HepG2 (cell line): ENCODE results near the gene ZNF503. TPM values are rescaled to one million over a fixed set of nuclear protein-coding genes. Genes with fewer than 3 reads are reported as not detected.

ENCODE experiments used
- CBX5 ChIP-seq: sonication (generic); formaldehyde crosslinking; IDR thresholded peaks from 2 replicates; pipeline ENCODE4 v1.4.0; 2020; ENCODE audit warnings: missing genetic modification reagents, borderline replicate concordance
- CEBPB ChIP-seq: IDR thresholded peaks from 2 replicates; pipeline ENCODE4 v1.6.1; 2011; ENCODE audit warnings: low read depth, low read length, improper control_type of control experiment, borderline replicate concordance
- FOSL1 ChIP-seq: sonication (generic); formaldehyde crosslinking; IDR thresholded peaks from 2 replicates; pipeline ENCODE4 v1.9.0; 2021; ENCODE audit warnings: missing genetic modification reagents, borderline replicate concordance
- MAFF ChIP-seq: IDR thresholded peaks from 2 replicates; pipeline ENCODE4 v1.6.1; 2011; ENCODE audit warnings: low read depth, low read length, improper control_type of control experiment
- MTA1 ChIP-seq: sonication (generic); formaldehyde crosslinking; IDR thresholded peaks from 2 replicates; pipeline ENCODE4 v1.4.0; 2020; ENCODE audit warnings: missing genetic modification reagents, mild to moderate bottlenecking, borderline replicate concordance
- MYNN ChIP-seq: sonication (generic); formaldehyde crosslinking; IDR thresholded peaks from 2 replicates; pipeline ENCODE4 v1.4.0; 2020; ENCODE audit warnings: mild to moderate bottlenecking, low read depth, missing genetic modification reagents
- SAFB2 ChIP-seq: sonication (generic); formaldehyde crosslinking; IDR thresholded peaks from 2 replicates; pipeline ENCODE4 v1.5.1; 2020; ENCODE audit warnings: missing genetic modification reagents, low read depth, mild to moderate bottlenecking, borderline replicate concordance
- SALL2 ChIP-seq: sonication (generic); formaldehyde crosslinking; IDR thresholded peaks from 2 replicates; pipeline ENCODE4 v1.8.1; 2023; ENCODE audit warnings: mild to moderate bottlenecking, missing genetic modification reagents, inconsistent platforms
- SIN3A ChIP-seq: IDR thresholded peaks from 2 replicates; pipeline ENCODE4 v1.6.1; 2011; ENCODE audit warnings: low read depth, mild to moderate bottlenecking, control low read depth, low read length, borderline replicate concordance
- SNRNP70 ChIP-seq: fragments of 200-400 bp; formaldehyde crosslinking; IDR thresholded peaks from 2 replicates; pipeline ENCODE4 v1.6.1; 2017; ENCODE audit warnings: mild to moderate bottlenecking, low read depth, low read length, moderate library complexity
- TAF15 ChIP-seq: fragments of 200-400 bp; formaldehyde crosslinking; IDR thresholded peaks from one replicate; pipeline ENCODE4 v1.6.1; 2018; ENCODE audit warnings: mild to moderate bottlenecking, low read depth, low read length; ENCODE audit not compliant: poor library complexity, severe bottlenecking
- ZBTB1 ChIP-seq: sonication (generic); formaldehyde crosslinking; IDR thresholded peaks from 2 replicates; pipeline ENCODE4 v1.4.0; 2020; ENCODE audit warnings: missing genetic modification reagents, borderline replicate concordance
- ZFAT ChIP-seq: sonication (generic); formaldehyde crosslinking; conservative IDR thresholded peaks from 2 replicates; pipeline ENCODE4 v1.8.1; 2023; ENCODE audit warnings: missing genetic modification reagents, inconsistent platforms
- ZNF337 ChIP-seq: sonication (generic); formaldehyde crosslinking; IDR thresholded peaks from 2 replicates; pipeline ENCODE4 v1.5.1; 2020; ENCODE audit warnings: missing genetic modification reagents, low read depth, mild to moderate bottlenecking, borderline replicate concordance
- ZNF33A ChIP-seq: sonication (generic); formaldehyde crosslinking; IDR thresholded peaks from 2 replicates; pipeline ENCODE4 v1.5.1; 2020; ENCODE audit warnings: missing genetic modification reagents, mild to moderate bottlenecking, moderate library complexity, borderline replicate concordance
- ZNF354B ChIP-seq: sonication (generic); formaldehyde crosslinking; IDR thresholded peaks from 2 replicates; pipeline ENCODE4 v1.8.0; 2022; ENCODE audit warnings: mild to moderate bottlenecking, missing genetic modification reagents
- ZNF577 ChIP-seq: sonication (generic); formaldehyde crosslinking; IDR thresholded peaks from 2 replicates; pipeline ENCODE4 v1.4.0; 2020; ENCODE audit warnings: mild to moderate bottlenecking, low read depth, missing genetic modification reagents, borderline replicate concordance
- ZNF724P ChIP-seq: sonication (generic); formaldehyde crosslinking; IDR thresholded peaks from 2 replicates; pipeline ENCODE4 v1.8.0; 2022; ENCODE audit warnings: missing genetic modification reagents, borderline replicate concordance
- ZNF841 ChIP-seq: sonication (generic); formaldehyde crosslinking; IDR thresholded peaks from 2 replicates; pipeline ENCODE4 v1.8.1; 2023; ENCODE audit warnings: missing genetic modification reagents, borderline replicate concordance
- polyA plus RNA-seq, 8 experiments: library from polyadenylated mRNA; depleted of rRNA in 3 of 8; stranded (reverse) in 7 of 8; unstranded in 1 of 8; fragments of >200 nt; fragmentation: Illumina TruSeq in 4 of 8; extraction: Trizol in 4 of 8; gene quantifications; 2 replicates each; pipeline versions ENCODE4 v1.2.1 to v1.2.3, GENCODE V29; 2011 to 2016; ENCODE audit warnings: low read depth in 4 of 8, missing spikeins in 1 of 8, mixed read lengths in 1 of 8; ENCODE audit not compliant: insufficient read depth in 1 of 8
- total RNA-seq, 5 experiments: library from RNA; depleted of rRNA; stranded (reverse); fragments of >200 nt; fragmentation: Illumina TruSeq; extraction: Trizol; gene quantifications; 2 replicates each; pipeline ENCODE4 v1.2.3, GENCODE V29; 2016; ENCODE audit warnings: low read depth in 1 of 5
- TF ChIP-seq, protein P1 (sequence below): sonication (generic); formaldehyde crosslinking; IDR thresholded peaks from 2 replicates; pipeline ENCODE4 v1.4.0; 2020; ENCODE audit warnings: low read depth, missing genetic modification reagents
- TF ChIP-seq, protein P2 (sequence below): sonication (generic); formaldehyde crosslinking; conservative IDR thresholded peaks from 2 replicates; pipeline ENCODE4 v1.8.0; 2022; ENCODE audit warnings: missing genetic modification reagents
- TF ChIP-seq, protein P3 (sequence below): sonication (generic); formaldehyde crosslinking; IDR thresholded peaks from 2 replicates; pipeline ENCODE4 v1.4.0; 2020; ENCODE audit warnings: mild to moderate bottlenecking, missing genetic modification reagents
- TF ChIP-seq, protein P4 (sequence below): sonication (generic); IDR thresholded peaks from 2 replicates; pipeline ENCODE4 v1.6.1; 2016; ENCODE audit warnings: low read depth, borderline replicate concordance

The ZNF503 gene
- total and polyA plus RNA-seq, 2 of the 13 experiments (the other 11 are each of a cell fraction or from before 2014, with no cell fraction given): 2.7 to 8.3 TPM

DNA sequence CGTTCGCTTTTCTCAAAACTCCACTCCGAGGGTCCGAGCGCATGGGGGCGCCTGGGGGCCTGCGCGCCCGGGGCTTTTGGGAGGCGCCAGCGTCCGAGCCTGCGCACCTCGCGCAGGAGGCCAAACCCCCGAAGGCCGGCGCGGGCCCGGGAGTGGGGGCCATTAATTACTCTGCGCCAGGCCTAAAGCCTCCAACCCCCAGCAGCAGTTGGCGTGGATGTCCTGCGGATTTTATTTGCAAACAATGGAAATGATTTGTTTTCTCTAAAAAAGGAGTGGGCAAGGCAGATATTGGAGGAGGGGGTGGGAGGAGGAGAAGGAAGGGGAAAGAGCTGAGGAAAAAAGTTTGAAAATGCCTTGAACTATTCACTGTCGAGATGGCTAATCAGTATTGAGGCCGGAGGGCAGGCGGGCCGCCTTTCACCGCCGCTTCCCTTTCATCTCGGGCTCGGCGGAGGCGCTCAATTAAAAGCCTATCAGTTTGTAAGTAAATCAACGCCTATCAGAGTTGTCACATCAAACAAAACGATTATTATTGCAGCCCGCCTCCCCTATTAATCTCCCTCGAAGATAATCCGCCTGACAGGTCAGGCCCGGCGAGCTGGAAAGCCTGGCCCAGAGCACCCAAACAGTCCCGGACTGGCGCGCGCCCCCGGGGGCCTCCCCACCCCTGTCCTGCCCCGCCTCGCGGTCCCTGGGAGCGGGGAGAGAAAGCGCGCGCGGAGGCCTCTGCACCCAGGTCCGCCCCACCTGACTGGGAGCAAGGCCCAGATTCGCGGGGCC, 3.4 kb upstream of the ZNF503 start (continued):
- TF ChIP-seq, protein P1, sequence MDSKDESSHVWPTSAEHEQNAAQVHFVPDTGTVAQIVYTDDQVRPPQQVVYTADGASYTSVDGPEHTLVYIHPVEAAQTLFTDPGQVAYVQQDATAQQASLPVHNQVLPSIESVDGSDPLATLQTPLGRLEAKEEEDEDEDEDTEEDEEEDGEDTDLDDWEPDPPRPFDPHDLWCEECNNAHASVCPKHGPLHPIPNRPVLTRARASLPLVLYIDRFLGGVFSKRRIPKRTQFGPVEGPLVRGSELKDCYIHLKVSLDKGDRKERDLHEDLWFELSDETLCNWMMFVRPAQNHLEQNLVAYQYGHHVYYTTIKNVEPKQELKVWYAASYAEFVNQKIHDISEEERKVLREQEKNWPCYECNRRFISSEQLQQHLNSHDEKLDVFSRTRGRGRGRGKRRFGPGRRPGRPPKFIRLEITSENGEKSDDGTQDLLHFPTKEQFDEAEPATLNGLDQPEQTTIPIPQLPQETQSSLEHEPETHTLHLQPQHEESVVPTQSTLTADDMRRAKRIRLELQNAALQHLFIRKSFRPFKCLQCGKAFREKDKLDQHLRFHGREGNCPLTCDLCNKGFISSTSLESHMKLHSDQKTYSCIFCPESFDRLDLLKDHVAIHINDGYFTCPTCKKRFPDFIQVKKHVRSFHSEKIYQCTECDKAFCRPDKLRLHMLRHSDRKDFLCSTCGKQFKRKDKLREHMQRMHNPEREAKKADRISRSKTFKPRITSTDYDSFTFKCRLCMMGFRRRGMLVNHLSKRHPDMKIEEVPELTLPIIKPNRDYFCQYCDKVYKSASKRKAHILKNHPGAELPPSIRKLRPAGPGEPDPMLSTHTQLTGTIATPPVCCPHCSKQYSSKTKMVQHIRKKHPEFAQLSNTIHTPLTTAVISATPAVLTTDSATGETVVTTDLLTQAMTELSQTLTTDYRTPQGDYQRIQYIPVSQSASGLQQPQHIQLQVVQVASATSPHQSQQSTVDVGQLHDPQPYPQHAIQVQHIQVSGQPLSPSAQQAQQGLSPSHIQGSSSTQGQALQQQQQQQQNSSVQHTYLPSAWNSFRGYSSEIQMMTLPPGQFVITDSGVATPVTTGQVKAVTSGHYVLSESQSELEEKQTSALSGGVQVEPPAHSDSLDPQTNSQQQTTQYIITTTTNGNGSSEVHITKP (CRISPR knock-in tag): no peak
- TF ChIP-seq, protein P2, sequence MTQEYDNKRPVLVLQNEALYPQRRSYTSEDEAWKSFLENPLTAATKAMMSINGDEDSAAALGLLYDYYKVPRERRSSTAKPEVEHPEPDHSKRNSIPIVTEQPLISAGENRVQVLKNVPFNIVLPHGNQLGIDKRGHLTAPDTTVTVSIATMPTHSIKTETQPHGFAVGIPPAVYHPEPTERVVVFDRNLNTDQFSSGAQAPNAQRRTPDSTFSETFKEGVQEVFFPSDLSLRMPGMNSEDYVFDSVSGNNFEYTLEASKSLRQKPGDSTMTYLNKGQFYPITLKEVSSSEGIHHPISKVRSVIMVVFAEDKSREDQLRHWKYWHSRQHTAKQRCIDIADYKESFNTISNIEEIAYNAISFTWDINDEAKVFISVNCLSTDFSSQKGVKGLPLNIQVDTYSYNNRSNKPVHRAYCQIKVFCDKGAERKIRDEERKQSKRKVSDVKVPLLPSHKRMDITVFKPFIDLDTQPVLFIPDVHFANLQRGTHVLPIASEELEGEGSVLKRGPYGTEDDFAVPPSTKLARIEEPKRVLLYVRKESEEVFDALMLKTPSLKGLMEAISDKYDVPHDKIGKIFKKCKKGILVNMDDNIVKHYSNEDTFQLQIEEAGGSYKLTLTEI: no peak
- TF ChIP-seq, protein P3, sequence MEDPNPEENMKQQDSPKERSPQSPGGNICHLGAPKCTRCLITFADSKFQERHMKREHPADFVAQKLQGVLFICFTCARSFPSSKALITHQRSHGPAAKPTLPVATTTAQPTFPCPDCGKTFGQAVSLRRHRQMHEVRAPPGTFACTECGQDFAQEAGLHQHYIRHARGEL: no peak
- TF ChIP-seq MYNN (CRISPR knock-in tag): no peak
- peak; percentile 32; the same call in 1 of the 2 replicates for TF ChIP-seq MTA1 (CRISPR knock-in tag)
- no peak for TF ChIP-seq SAFB2 (CRISPR knock-in tag)
- no peak for TF ChIP-seq SNRNP70
- no peak for TF ChIP-seq CEBPB
- 0 out of 2 replicates have a peak, but pooled peaks have one; percentile 24 for TF ChIP-seq FOSL1 (CRISPR knock-in tag)
- no peak for TF ChIP-seq ZNF337
- no peak for TF ChIP-seq ZNF724P
- no peak; the same call in 1 of the 2 replicates for TF ChIP-seq SALL2 (CRISPR knock-in tag)
- no peak for TF ChIP-seq ZNF841 (CRISPR knock-in tag)
- no peak for TF ChIP-seq ZFAT
- no peak for TF ChIP-seq ZNF33A (CRISPR knock-in tag)
- TF ChIP-seq CBX5 (CRISPR knock-in tag): peak; percentile 73; the same call in 1 of the 2 replicates
- no peak for TF ChIP-seq SIN3A
- TF ChIP-seq TAF15: no peak
- peak; percentile 58; the same call in 1 of the 2 replicates for TF ChIP-seq ZNF577 (CRISPR knock-in tag)
- TF ChIP-seq, protein P4, sequence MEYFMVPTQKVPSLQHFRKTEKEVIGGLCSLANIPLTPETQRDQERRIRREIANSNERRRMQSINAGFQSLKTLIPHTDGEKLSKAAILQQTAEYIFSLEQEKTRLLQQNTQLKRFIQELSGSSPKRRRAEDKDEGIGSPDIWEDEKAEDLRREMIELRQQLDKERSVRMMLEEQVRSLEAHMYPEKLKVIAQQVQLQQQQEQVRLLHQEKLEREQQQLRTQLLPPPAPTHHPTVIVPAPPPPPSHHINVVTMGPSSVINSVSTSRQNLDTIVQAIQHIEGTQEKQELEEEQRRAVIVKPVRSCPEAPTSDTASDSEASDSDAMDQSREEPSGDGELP: 0 out of 2 replicates have a peak, but pooled peaks have one; percentile 20
- no peak for TF ChIP-seq MAFF
- no peak for TF ChIP-seq ZNF354B (CRISPR knock-in tag)
- TF ChIP-seq ZBTB1 (CRISPR knock-in tag): no peak
